Vagina (tissue), 2 donors: Measurements from ENCODE around the gene MPPED1. TPM values are rescaled to one million over a fixed set of nuclear protein-coding genes. Genes with fewer than 3 reads are reported as not detected.

Source experiments
- DNase-seq, 2 donors: peaks; one replicate each; pipeline ENCODE4 v3.0.0-alpha.2; 2017; ENCODE audit errors: extremely low spot score in 2 of 2
- H3K27ac ChIP-seq: fragments of 200-600 bp; sonication (generic); one replicate; pipeline ENCODE4 v1.5.1; 2019
- H3K27me3 ChIP-seq: fragments of 200-600 bp; sonication (generic); one replicate; pipeline ENCODE4 v1.5.1; 2019
- H3K36me3 ChIP-seq, 2 donors: fragments of 200-600 bp; sonication (generic); one replicate each; pipeline ENCODE4 v1.5.1; 2017 to 2019
- H3K4me1 ChIP-seq: fragments of 200-600 bp; sonication (generic); one replicate; pipeline ENCODE4 v1.5.1; 2019
- H3K4me3 ChIP-seq, 2 donors: fragments of 200-600 bp; sonication (generic); 1 replicate in 1 of 2; 2 replicates in 1 of 2; pipeline ENCODE4 v1.5.1; 2016 to 2019
- H3K9me3 ChIP-seq: fragments of 200-600 bp; sonication (generic); one replicate; pipeline ENCODE4 v1.5.1; 2019
- POLR2A ChIP-seq, 2 donors: fragments of 450-650 bp; IDR thresholded peaks; one replicate each; pipeline ENCODE4 v1.6.1; 2017; ENCODE audit warnings: antibody characterized with exemption in 2 of 2, mild to moderate bottlenecking in 2 of 2, moderate library complexity in 2 of 2
- POLR2AphosphoS5 ChIP-seq, 2 donors: sonication (generic); formaldehyde crosslinking; IDR thresholded peaks; one replicate each; pipeline ENCODE4 v1.9.0; 2017; ENCODE audit warnings: antibody characterized with exemption in 2 of 2, mild to moderate bottlenecking in 2 of 2, low read depth in 1 of 2; ENCODE audit not compliant: insufficient read depth in 1 of 2
- intact Hi-C: fragments of 100-400 bp; cut with DNase I; formaldehyde crosslinking; loops from one replicate; pipeline ENCODE4 v1.15.1; 2023
- total RNA-seq: library from RNA; depleted of rRNA; stranded (reverse); fragments of >200 nt; gene quantifications from one replicate; pipeline ENCODE4 v1.2.3, GENCODE V29; 2016
- TF ChIP-seq, protein P1 (sequence below), 3 experiments: fragments of 450-650 bp in 2 of 3; fragments of 200-600 bp in 1 of 3; sonication (generic) in 1 of 3; IDR thresholded peaks; one replicate each; pipeline ENCODE4 v1.5.1; 2017 to 2019; ENCODE audit warnings: antibody characterized with exemption in 3 of 3, mild to moderate bottlenecking in 2 of 3, moderate library complexity in 2 of 3

Gene MPPED1
- total RNA-seq, 1 donor from 2014 or later = 0.49 TPM

GRCh38 chr22:43532301-43533155 is 120.7 kb downstream of the MPPED1 start:
- Histone ChIP-seq H3K36me3 (no peaks in the 10 kb centered on the region), H3K27me3 (no peaks in the 10 kb centered on the region), H3K4me3 (no peak overlapping the region), H3K9me3 (peaks cover 6% of the 10 kb centered on the region), H3K4me1 (peaks cover 7% of the 10 kb centered on the region), H3K27ac (no peak overlapping the region)
- no peak for DNase-seq
- intact Hi-C loops = loop anchor here (5.0 kb wide), 1 partner anchor 785 kb away; no protein-coding TSS in a partner anchor
- TF ChIP-seq POLR2A (IDR thresholded peaks at IDR 0.05) (no peak), POLR2AphosphoS5 (IDR thresholded peaks at IDR 0.05; ENCODE audit: insufficient read depth in 1 of 2, low read depth in 1 of 2) (no peak)
- TF ChIP-seq, protein P1, sequence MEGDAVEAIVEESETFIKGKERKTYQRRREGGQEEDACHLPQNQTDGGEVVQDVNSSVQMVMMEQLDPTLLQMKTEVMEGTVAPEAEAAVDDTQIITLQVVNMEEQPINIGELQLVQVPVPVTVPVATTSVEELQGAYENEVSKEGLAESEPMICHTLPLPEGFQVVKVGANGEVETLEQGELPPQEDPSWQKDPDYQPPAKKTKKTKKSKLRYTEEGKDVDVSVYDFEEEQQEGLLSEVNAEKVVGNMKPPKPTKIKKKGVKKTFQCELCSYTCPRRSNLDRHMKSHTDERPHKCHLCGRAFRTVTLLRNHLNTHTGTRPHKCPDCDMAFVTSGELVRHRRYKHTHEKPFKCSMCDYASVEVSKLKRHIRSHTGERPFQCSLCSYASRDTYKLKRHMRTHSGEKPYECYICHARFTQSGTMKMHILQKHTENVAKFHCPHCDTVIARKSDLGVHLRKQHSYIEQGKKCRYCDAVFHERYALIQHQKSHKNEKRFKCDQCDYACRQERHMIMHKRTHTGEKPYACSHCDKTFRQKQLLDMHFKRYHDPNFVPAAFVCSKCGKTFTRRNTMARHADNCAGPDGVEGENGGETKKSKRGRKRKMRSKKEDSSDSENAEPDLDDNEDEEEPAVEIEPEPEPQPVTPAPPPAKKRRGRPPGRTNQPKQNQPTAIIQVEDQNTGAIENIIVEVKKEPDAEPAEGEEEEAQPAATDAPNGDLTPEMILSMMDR (IDR thresholded peaks at IDR 0.05) = no peak

GRCh38 chr22:43533156-43533530 is 121.3 kb downstream of the MPPED1 start:
- Histone ChIP-seq H3K9me3 (peaks cover 6% of the 10 kb centered on the region), H3K4me3 (no peak overlapping the region), H3K27ac (no peak overlapping the region), H3K27me3 (no peaks in the 10 kb centered on the region), H3K36me3 (no peaks in the 10 kb centered on the region), H3K4me1 (peaks cover 7% of the 10 kb centered on the region)
- TF ChIP-seq POLR2A (IDR thresholded peaks at IDR 0.05) (no peak), POLR2AphosphoS5 (IDR thresholded peaks at IDR 0.05; ENCODE audit: insufficient read depth in 1 of 2, low read depth in 1 of 2) (no peak)
- TF ChIP-seq, protein P1 (IDR thresholded peaks at IDR 0.05) = no peak
- intact Hi-C loops = loop anchor here (5.0 kb wide), 1 partner anchor 784 kb away; no protein-coding TSS in a partner anchor
- no peak for DNase-seq

GRCh38 chr22:43533656-43534428 is 122.0 kb downstream of the MPPED1 start:
- Histone ChIP-seq H3K4me3 (no peak overlapping the region), H3K4me1 (peaks cover 7% of the 10 kb centered on the region), H3K36me3 (no peaks in the 10 kb centered on the region), H3K27ac (no peak overlapping the region), H3K27me3 (no peaks in the 10 kb centered on the region), H3K9me3 (peaks cover 6% of the 10 kb centered on the region)
- no peak for DNase-seq
- TF ChIP-seq POLR2AphosphoS5 (IDR thresholded peaks at IDR 0.05; ENCODE audit: insufficient read depth in 1 of 2, low read depth in 1 of 2) (no peak), POLR2A (IDR thresholded peaks at IDR 0.05) (no peak)
- TF ChIP-seq, protein P1 (IDR thresholded peaks at IDR 0.05) = no peak
- intact Hi-C loops = loop anchor here (5.0 kb wide), 1 partner anchor 783 kb away; no protein-coding TSS in a partner anchor

DNA sequence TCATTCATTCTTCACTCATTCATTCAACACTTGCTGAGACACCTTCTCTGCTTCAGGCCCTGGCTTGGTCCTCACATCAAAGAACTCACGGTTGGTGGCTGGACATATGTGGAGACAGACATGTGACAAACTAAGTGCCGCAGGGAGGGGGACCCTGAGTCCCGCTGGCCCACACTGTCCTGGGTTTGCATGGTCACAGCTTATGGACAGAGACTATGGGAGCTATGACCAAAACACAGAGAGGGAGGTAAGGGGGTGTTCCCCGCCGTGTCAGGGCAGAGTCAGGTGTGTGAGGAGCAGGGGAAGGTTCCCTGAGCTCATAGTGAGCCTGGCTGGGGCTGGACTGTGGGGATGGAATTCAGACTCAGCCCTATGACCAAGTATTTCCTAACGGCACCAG is 123.1 kb downstream of the MPPED1 start:
- H3K27ac ChIP-seq = no peak overlapping the region
- DNase-seq = no peak
- TF ChIP-seq, protein P1 (IDR thresholded peaks at IDR 0.05) = no peak
- TF ChIP-seq POLR2AphosphoS5 (IDR thresholded peaks at IDR 0.05; ENCODE audit: insufficient read depth in 1 of 2, low read depth in 1 of 2) (no peak), POLR2A (IDR thresholded peaks at IDR 0.05) (no peak)

More for the DNA sequence above, 123.1 kb downstream of the MPPED1 start:
- Histone ChIP-seq H3K27me3 (no peaks in the 10 kb centered on the region), H3K36me3 (no peaks in the 10 kb centered on the region), H3K9me3 (peaks cover 6% of the 10 kb centered on the region), H3K4me1 (peaks cover 7% of the 10 kb centered on the region), H3K4me3 (no peak overlapping the region)
- intact Hi-C loops = loop anchor here (5.0 kb wide), 1 partner anchor 782 kb away; no protein-coding TSS in a partner anchor
